HG03571 (cell line): ENCODE results near the gene DLGAP1.
"Not testable (repeated sequence)": the region's sequence is repeated elsewhere in the genome, so short reads cannot be mapped to it uniquely, and the experiment has no call there.

Experiments used
- ATAC-seq: cut with Tn5 transposase; IDR thresholded peaks from one replicate; pipeline ENCODE4 v1.9.1; 2021; ENCODE audit not compliant: unreplicated experiment

Gene DLGAP1

DNA sequence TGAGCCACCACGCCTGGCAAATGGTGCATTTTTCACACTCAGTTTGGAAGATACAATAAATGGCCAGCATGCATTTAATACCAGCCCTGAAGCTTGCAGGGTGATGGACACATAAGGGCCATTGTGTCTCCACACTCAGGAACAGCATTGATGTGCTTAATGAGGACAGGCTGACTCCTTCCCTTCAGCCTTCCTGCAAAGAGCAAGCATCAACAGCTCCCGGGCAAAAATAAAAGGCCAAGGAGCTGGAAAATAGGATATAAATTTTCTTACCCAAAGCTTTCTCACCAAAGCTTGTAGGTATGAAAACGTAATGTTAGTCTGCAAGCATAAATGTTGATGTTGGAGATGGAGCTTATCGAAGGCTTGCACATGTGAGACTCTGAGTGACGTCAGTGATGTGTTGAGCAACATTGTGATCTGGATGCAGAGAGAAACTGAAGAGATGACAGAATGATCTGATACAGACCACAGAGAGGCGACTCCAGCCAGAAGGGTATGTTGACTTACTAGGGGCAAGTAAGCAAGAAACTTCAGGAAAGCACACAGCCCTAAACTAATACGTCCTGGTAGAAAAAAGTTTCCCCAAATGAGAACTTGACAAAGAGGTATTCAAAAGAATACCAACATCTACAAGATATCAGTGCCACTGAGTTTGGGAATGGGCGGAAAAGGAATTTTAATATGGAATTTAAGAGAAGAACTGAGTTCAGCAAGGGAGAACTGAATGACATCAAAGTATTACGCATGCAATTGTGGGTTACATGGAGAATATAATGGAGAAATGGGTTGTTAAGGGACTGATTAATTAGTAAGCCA is 748.6 kb downstream of the DLGAP1 start:
- ATAC-seq: no peak

DNA sequence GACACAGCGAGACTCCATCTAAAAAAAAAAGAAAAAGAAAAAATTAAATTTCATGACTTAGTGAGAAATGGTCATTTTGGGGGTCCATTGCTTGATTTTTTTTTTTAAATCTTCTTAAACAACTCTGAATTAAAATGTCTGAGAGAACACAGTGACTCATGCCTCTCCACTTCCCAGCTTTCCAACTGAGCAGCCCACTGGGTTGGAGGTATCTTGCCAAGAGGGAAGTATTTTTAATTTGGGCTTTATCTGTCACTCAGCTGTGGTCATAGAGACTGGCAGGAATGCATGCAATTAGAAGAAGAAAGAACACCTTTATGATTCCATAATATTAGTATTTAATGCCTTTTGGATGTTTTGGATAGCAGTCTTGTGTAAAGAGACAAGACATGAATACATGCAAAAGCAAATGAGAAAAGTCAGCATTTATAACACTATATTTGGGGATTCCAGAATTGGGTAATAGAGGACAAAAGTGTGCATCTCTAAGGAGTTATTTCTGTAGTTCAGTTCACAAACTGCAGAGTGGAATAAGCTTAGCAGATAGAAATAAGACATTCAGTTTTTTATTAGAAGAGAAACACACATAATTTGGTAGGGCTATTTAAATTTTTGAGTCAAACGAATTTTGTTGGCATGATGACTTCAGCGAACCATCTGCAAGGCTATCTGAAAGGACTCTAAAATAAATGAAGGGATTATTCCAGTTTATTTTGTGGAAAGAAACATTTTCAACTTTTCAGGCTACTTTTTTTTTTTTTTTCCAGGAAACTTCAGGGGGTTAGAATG is 750.4 kb downstream of the DLGAP1 start:
- ATAC-seq: no peak

- no peak for ATAC-seq
Measured at GRCh38 chr18:3703732-3704176, 751.4 kb downstream of the DLGAP1 start.

GRCh38 chr18:3699707-3700567 is 755.2 kb downstream of the DLGAP1 start:
- ATAC-seq: not testable (repeated sequence)

DNA sequence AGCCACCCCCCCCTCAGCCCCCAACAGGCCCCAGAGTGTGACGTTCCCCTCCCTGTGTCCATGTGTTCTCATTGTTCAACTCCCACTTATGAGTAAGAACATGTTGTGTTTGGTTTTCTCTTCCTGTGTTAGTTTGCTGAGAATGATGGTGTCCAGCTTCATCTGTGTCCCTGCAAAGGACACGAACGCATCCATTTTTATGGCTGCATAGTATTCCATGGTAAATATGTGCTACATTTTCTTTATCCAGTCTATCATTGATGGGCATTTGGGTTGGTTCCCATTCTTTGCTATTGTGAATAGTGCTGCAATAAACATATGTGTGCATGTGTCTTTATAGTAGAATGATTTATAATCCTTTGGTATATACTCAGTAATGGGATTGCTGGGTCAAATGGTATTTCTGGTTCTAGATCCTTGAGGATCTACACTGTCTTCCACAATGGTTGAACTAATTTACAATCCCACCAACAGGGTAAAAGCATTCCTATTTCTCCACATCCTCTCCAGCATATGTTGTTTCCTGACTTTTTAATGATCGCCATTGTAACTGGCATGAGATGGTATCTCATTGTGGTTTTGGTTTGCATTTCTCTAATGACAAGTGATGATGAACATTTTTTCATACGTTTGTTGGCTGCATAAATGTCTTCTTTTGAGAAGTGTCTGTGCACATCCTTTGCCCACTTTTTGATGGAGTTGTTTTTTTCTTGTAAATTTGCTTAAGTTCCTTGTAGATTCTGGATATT is 760.9 kb downstream of the DLGAP1 start:
- ATAC-seq: not testable (repeated sequence)

GRCh38 chr18:3693410-3693809 is 761.7 kb downstream of the DLGAP1 start:
- no peak for ATAC-seq

DNA sequence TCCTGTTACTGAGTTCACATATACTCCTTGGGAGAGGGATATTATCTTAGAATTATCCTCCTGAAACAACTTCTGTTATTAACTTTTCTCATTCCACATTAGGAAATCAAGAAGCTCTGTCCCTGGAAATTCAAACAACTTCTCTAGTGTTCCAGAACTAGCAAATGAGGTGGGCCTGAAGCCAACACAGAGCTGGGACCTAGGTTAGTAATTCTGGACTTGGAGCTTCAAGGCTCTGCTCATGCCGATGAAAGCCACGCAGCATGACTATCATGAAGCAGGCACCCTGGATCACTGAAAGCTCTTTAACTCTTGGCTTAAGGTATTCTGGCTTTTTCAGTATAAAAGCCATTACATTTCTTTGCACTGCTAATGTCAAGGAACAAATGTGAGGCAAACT is 762.4 kb downstream of the DLGAP1 start:
- no peak for ATAC-seq

- ATAC-seq: no peak
Measured at GRCh38 chr18:3692113-3692621, 762.9 kb downstream of the DLGAP1 start.

DNA sequence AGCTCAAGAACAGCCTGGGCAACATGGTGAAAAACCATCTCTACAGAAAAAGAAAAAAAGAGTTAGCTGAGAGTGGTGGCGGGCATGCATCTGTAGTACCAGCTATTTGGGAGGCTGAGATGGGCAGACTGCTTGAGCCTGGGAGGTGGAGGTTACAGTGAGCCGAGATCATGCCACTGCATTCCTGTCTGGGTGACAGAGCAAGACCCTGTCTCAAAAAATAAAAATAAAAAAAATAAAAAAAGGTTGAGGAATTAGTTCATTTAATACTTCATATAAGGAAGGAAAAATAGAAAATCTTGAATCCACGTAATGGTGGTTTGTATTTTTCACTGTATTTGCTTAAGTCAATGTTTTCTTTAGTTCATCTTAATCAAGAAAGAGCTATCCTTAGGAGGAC is 763.4 kb downstream of the DLGAP1 start:
- no peak for ATAC-seq

DNA sequence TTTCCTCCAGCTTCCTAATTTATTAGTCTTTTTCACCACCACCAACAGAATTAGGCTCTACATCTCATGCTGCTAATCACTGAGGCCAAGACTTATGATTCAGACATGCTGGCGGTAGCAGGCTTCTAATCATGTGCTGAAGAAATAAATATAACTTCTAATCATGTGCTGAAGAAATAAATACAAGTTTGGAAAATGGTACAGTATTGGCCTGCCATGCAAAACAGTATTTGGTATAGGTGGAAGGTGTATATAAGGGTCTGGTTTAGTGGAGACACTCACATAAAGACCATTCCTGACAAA is 764.4 kb downstream of the DLGAP1 start:
- no peak for ATAC-seq

GRCh38 chr18:3689986-3690763 is 764.9 kb downstream of the DLGAP1 start:
- ATAC-seq: no peak

- no peak for ATAC-seq
Measured at GRCh38 chr18:3689091-3689490, 766.0 kb downstream of the DLGAP1 start.

DNA sequence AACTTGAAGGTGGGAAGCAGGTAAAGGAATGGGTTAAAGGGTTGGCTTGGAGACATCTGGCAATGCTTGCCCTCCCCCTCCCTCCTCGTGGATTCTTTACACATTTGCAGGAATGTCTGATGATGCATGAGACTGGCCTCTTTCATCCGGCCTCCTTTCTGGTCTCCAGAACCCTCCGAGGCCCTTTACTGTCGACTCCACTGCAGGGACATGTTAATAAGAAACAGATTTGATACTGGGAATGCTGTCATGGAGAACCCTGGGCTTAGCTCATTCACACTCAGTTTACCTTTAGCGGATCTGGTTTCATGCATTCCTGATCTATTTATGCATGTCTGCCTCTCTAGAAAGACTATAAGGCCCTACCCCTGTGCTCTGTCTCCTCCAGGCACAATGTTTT is 766.4 kb downstream of the DLGAP1 start:
- no peak for ATAC-seq

GRCh38 chr18:3683483-3683882 is 771.6 kb downstream of the DLGAP1 start:
- ATAC-seq: no peak

GRCh38 chr18:3682061-3682460 is 773.0 kb downstream of the DLGAP1 start:
- no peak for ATAC-seq

- ATAC-seq: no peak
Measured at GRCh38 chr18:3679241-3679640, 775.9 kb downstream of the DLGAP1 start.

- no peak for ATAC-seq
Measured at GRCh38 chr18:3675994-3676393, 779.1 kb downstream of the DLGAP1 start.

DNA sequence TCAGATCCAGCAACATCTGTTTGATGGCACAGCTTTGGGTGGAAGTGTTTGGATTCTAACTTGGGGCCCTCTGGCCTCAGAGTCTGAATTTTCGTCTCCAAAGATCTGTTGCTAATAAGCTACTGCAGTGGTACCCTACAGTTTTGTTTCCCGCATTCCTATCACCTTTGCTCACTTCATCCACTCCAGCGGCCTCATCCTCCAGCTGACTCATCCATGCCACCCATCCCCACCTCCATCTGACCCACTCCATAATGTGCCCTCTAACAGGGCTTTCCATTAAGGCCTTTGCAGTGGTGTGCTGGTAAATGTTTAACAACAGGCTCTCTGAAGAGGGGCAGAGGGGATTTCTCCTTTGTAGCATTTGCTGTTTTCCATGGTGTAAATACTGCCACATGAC is 779.7 kb downstream of the DLGAP1 start:
- no peak for ATAC-seq

- no peak for ATAC-seq
Measured at GRCh38 chr18:3671176-3671575, 783.9 kb downstream of the DLGAP1 start.

- ATAC-seq: no peak
Measured at GRCh38 chr18:3669376-3669775, 785.7 kb downstream of the DLGAP1 start.
